HG03439 (cell line): ENCODE results near the gene FNDC3B.

Experiments used
- ATAC-seq: cut with Tn5 transposase; IDR thresholded peaks from one replicate; pipeline ENCODE4 v1.9.1; 2021; ENCODE audit warnings: mild to moderate bottlenecking, moderate library complexity; ENCODE audit not compliant: unreplicated experiment

FNDC3B gene

DNA sequence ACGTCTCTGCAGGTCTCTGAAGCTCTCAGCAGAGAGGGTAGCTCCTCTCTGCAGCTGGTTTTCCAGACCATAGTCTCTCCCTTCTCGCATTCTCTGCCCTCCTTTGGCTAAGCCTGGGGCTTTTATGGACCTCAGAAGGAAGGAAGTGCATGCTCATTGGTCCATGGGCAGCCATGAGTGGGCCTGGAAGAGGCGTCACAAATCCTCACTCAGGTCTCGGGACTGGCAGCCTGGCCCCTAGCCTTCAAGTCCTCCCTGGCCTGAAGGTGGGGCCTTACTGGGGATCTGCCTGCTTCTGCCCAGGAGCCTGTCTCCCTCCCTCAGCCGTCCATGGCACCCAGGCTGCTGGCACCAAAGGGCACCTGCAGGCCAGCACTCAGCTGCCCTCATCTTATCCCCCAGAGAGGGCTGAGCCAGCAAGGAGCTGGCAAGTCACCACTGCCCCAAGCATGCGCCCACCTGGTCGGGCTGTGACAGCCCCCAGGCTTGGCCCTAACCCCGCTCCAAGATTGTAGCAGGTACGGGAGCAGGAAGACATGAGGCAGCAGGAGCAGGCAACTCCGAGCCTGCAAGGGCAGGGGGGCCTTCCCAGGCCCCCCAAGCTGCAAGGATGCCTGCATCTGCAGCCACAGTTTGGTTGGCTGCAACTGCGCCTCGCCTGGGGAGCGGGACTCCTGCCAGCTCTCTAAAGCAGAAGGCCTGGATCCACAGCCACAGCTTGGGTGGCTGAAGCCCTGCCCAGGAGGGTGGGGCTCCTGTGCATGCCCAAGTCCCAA lies 371.5 kb downstream of the FNDC3B start:
- no peak for ATAC-seq

DNA sequence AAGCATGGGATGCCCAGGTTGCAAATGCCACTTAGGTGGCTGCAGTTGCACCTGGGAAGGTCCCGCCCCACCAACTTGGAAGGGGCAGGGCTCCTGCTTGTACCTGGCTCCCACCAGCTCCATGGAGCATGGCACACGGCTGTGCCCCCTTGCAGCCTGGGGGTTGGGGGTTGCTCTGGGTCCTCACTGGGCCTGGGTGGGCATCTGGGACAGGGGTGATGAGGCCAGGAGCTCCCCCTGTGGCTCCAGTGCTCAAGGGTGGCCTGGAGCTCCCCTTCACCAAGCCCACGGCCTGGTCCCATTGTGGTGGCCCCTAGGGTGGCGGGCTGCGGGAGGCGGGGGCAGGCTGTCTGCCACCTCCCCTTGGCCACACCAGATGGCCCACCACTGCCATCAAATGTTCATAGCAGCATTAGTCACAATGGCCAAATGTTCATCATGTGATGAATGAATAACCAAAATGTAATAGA lies 372.1 kb downstream of the FNDC3B start:
- ATAC-seq = no peak

DNA sequence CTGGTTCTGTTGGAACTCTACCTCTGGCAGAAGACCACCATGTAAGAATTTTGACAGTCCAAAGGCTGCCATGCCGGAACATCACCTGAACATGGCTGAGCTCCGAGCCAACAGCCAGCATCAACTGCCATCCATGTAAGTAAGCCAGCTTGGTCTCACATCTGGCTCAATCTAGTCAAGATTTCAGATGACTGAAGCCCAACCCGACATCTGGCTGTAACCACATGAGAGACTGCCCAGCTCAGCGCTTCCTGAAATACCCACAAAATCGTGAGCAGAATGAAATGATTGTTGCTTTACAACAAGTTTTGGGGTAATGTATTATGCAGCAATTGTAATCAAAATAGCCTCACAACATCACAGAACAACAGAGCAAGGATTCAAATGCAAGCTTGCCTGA lies 375.9 kb downstream of the FNDC3B start:
- ATAC-seq = no peak

DNA sequence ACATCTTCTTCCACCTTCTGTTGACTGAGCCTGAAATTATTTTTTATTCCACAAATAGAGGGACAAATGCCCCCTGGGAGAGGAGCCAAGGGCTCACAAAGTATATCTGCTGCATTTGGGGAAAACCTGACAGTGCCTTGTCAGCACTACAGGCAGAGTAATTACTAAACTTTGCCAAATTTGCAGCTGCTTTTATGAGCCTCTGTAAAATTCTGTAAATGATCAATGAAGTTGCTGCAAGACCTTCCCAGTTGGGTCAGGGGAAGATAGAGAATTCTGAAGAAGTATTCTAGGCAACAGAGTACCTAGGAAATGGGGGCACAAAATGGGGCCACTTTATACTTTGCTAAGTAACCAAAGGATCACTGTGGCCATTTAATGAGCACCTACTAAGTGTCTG lies 398.3 kb downstream of the FNDC3B start:
- ATAC-seq = no peak

DNA sequence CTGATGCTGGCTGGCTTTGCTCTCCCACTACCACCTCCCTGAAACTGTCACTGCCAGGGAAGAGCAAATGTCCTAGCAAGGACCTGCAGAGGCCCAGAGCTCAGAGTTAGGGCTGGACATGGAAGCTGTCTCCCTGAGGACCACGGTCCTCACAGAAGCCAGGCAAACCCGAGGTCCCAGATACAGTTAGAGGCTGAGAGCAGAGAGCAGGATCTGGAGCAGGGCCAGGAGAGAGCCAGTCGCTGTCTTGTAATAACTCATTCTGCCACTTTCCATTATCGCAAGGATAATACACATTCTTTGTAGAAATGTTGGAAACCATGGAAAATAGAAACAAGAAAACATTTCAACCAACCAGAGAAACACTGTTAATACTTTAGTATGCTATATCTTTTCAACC lies 398.8 kb downstream of the FNDC3B start:
- ATAC-seq = no peak

DNA sequence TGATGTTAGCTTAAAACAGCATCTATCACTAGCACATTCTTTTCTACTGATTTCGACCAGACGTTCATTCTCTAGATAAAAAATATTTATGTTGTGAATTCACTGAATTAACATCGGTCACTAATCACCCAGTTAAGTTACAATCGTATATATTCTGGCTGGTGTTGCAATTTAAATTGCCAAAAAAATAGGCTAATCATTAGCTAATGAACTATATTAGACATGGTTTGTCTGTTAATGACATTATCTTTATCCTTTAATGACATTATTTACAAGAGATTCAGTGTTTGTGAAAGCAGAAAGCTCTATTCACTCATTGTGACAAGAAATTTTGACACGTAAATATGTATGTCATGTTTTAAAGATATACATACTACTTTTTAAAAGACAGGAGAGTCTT lies 402.2 kb downstream of the FNDC3B start:
- ATAC-seq = no peak

DNA sequence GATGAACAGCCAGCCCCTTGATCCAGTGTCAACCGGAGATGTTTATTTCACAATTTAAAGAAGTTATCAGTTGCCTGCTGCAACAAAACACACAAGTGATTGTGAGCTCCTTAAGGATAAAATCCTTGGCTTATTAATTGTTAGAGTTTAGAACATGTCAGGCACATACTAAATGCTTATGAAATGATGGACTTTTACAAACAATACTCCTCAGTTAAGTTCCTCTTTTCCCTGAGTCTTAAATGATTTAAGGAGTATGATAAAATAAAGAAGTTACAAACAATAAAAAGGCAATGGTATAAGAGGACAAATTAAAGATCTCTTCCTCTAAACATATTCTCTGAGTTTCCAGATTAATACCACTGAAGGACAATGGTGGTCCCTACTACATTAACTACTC lies 403.2 kb downstream of the FNDC3B start:
- no peak for ATAC-seq

DNA sequence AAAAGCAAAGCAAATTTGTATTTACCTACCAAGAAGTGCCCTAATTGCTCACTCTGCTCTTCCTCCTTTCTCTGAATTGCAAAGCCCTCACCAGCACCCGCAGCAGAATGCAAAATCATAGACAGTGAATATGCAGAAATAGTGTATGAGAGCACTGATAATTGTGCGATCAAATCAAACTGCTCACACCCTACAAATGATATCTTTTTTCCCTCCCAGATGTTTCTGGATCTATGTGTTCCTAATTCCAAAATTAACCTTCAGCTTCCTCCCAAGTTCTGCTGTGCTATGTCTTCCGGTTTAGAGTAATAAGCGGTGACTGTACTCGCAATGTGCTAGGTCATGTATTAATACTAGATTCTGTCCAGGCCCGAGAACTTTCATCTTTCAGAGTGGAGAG lies 405.4 kb downstream of the FNDC3B start:
- no peak for ATAC-seq

DNA sequence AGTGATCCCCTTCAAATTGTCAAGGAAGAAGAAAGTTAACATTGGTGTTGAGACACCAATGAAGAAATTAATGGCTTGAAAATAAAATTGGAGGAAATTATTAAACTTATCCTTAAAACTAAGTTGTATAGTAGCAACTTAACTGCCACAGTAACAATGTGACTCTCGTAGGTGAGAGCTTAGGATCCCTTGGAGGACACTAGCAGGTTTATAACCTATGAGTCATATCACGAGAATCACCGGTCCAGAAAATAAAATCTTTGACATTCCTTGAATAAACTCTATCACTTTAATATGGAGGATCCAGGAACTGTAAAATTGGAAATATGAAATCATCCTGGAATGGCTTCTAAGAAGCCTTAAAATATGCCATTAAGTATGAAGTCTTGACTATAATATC lies 406.8 kb downstream of the FNDC3B start:
- no peak for ATAC-seq

DNA sequence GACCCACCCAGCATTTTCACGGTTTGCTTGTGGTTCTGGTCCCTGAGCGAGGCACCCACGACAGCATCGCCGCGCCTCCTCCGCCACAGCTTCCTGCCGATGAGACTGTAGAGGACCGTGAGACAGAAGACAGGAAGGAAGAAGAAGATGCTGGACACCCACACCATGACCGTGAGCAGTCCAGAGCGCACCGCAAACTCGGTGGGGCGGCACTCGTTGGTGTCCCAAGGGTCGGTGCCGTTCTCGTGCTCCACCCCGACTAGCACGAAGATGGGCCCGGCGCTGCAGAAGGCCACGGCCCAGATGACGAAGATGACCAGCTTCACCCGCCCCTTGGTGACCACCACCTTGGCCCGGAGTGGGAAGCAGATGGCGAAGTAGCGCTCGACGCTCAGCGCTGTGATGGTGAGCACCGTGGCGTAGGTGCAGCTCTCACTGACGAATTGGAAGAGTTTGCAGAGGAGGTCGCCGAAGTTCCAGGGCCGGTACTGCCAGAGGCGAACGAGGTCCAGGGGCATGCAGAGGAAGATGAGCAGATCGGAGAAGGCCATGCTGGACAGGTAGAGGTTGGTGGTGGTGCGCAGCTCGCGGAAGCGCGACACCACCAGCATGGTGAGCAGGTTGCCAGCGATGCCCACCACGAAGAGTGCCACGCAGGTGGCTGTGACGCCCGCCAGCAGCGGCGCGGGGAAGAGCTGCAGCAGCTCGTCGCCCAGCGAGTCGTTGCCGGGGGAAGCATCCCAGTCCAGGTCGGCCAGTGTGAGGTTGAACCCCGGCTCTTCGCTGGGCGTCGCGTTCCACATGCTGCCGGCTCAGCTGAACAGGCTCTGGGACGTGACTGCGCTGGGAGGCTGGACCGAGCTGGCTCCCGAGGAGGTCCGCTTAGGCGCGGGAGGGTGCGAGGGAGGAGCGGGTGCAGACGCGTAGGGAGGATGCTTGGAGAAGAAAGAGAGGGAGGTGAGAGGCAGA lies 408.5 kb downstream of the FNDC3B start, which contains the start of gene GHSR:
TSS of gene GHSR (minus strand) at position 846 of the 969 bp plus-strand sequence. CDS start at position 803, 43 bp downstream.
- ATAC-seq = no peak

DNA sequence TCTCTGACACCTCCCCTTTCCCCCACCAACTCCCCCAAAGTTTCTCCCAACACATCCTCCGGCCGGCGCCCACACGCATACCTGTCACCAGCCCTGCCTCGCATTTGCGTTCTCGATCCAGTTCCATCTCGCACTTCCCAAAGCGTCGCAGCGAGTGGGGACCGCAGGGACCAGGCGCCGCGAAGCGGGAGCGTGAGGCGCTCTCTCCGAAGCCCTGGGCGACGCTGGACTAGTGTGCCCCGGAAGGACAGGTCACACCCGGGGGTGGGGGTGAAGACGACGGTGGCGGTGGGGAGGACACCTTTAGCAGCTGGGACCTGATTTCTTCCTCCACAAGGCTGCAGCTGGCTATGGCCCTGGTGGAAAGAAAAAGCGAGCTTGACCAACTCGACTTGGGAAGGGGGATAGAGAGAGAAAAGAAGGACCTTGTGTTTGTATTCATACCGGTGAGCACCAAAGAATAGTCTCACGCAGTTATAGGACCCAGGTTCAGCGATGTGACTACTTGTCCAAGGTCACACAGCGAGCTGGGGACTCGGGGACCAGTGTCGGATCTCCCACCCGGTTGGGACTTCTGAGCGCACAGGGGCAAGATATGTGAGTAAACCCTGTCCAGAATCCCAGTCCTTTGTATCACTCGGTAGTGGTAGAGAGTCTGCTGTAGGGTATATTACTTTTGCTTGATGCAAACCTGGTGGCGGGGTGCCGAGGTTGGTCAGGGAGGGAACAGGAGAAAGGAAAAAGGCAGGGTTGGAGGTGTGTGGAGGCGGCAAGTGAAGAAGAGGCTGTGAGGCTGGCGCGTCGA lies 409.5 kb downstream of the FNDC3B start:
- ATAC-seq = no peak

DNA sequence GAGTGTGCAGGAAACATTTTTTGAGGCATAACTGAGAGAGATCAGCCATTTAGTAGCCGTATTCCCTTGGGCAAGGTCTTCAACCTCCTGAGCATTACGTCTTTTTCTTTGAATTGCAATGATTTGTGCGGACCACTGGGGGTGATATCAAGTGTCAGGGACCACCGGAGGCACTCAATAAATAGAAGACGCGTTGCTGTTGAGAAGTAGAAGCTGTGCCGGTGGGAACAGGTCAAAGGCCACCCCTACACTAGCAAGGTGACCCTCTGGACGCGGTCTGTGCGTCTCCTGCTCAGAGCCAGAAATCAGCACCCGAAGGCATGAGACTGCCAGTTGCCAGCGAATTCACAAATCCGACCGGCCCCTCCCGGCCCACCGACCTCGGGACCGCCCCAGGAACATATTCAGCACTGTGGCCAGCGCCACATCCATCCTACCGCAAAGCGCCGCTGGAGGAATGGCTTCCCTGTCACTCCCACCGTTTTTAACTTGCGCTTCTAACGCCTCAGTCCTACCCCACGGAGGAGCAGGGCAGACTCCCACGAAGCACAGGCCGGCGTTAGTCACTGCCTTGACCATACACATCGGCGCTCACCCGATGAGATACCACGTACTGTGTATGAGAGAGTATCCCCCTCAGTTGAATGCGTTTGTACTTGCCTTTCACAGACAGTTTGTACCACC lies 410.2 kb downstream of the FNDC3B start:
- no peak for ATAC-seq
